Left lobe of liver (tissue), 2 donors: Measurements from ENCODE around the gene SYPL1. TPM values are rescaled to one million over a fixed set of nuclear protein-coding genes. Genes with fewer than 3 reads are reported as not detected.
"Not testable (repeated sequence)": the region's sequence is repeated elsewhere in the genome, so short reads cannot be mapped to it uniquely, and the experiment has no call there.

ENCODE experiments used
- ATAC-seq: fragments of 200-7000 bp; cut with Tn5 transposase; one replicate; pipeline ENCODE4 v1.9.1; 2020; ENCODE audit warnings: mild to moderate bottlenecking, moderate library complexity
- DNase-seq: peaks from one replicate; pipeline ENCODE4 v3.0.0-alpha.2; 2020; ENCODE audit warnings: low spot score
- total RNA-seq: library from RNA; stranded (reverse); gene quantifications from one replicate; pipeline ENCODE4 v1.2.1, GENCODE V29; 2021
- donor health status: DM: no; HTN: no; CAD: no; lungs with moderate emphysema.
- donor health status: DM: no; HTN: yes; CAD: no.

The SYPL1 gene
- total RNA-seq = 22.7 TPM

DNA sequence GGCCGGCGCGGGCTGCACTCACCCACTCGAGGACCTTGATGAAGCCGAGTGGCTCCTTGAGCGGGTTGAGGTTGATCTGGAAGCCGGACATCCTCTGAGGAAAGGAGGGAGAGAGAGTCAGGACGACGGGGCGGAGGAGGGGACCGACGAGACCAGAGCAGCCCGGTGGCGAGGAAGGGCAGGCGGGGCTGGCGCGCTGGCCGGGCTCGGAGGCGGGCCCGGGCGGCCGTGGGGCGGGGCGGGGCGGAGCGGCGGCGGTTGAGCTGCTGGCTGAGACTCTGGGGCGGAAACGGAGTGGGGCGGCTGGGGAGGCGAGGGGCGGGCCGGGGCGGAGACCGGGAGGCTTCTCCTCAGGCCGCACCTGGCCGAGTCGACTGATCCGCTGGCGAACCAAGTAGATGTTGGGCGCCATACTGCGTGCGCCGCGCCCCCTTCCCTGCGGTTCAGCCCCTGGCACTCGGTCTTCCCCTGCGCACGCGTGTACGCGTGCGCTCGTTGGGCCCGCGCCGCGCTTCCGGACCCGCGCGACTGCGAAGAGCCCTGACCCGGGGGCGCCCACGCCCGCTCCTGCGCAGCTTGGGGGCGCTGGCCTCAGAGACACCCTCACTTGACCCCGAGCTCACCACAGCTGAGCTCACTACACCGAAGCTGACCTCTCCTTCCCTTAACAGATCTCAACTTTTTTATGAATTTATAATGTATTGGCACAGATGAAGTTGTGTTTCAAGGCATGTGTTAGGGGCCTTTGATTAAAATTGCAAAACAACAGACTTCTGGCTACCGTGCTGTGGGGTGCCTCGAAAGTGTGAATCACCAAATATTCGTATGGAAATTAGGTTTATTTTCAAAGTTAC, at the start of gene SYPL1:
Gene SYPL1, minus strand, starts transcription at position 195 of the 854 bp plus-strand sequence. Its CDS starts 104 bp downstream, at position 91.
- ATAC-seq (peak; percentile 89), DNase-seq (peak; percentile 93)

DNA sequence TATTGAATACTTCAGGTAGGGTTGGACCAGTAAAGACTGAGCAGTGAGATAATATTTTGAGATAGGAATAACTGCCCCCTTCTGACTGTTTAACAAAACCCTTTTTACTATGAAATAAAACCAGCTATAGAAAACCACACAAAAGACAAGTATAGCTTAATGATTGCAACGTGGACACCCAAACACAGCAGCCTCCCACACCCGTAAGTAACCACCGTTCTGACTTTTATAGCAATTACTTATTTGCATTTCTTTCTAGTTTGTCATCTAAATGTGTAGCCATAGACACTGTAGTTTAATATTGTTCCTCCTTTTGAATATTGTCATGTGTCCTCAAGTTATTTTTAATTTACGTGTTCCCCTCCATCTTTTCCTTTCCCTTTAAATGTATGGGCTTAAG, 42.9 kb upstream of the SYPL1 start:
- ATAC-seq = no peak
- DNase-seq = no peak

DNA sequence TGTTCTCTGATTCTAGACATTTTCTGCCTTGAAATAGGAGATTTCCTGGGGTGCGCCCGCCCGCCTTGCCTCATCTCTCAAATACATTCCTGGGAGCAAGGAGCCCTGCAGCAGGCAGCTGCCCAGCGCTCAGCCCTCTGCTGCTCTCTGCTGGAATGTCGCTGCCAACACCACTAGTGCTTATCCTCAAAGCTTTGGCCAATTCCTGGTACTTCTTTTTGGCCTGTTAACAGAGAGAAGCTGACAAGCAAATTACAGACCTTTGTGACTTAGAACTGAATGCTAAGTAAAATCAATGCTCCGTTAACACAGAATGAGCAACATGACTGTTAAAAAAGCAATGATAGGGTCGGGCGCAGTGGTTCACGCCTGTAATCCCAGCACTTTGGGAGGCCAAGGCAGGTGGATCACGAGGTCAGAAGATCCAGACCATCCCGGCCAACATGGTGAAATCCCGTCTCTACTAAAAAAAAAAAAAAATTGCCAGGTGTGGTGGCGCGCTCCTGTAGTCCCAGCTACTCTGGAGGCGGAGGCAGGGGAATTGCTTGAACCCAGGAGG, 41.9 kb upstream of the SYPL1 start:
- DNase-seq (peak; percentile 82), ATAC-seq (peak; percentile 99)

DNA sequence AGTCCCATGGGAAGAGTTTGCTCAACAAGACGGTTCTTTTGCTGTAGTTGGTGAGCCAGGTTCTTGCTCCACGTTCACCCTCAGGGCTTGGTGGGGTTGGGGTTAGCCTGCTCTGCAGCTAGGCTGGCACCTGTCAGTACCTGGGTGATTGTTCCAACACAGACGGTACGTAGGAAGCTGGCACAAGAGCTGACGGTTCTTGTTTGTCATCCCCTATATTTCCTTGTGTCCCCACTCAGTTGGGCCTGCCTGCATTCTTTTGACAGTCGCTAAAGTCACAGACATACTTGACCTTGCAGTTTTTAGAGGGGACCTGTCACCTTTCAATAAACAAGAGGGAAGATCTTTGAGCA, 40.2 kb upstream of the SYPL1 start:
- no peak for DNase-seq
- ATAC-seq = no peak

DNA sequence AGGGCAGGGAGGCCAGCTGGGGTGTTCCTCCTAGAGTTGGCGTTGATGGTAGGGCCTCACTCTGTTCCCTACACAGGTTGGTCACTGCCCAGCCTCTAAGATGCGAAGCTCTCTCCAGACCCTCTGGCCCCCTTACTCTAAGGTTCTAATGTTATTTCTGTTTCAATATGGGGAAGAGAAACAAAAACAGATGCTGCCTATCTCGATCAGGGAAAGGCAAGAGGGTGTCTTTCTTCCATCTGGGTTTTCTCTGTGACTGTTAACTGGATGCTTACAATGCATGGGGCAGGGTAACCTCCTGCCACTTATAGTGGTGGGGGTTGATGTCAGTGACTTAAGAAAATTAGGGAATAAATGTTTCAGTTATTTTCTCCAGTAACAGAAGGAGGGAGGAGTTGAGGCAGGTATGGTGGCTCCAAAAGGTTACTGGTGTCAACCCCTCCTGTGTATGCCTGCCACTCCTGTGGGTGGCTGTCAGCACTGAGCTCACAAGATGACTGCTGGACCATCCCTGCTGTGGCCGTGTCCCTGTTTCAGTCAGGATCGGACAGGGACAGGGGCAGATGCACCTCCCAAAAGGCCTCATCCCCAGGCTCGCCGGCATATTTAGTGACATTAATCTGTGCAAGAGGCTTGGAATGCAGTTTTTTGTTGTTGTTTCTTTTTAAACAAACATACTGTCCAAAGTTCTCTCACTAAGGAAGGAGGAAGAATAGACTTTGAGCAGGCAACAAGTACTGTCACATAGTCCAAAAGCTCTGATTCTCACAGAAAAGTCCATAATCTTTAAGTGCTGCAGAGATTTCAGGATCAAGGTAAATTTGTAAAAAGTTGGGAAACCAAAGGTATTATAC, 39.6 kb upstream of the SYPL1 start:
- ATAC-seq (no peak), DNase-seq (no peak)

DNA sequence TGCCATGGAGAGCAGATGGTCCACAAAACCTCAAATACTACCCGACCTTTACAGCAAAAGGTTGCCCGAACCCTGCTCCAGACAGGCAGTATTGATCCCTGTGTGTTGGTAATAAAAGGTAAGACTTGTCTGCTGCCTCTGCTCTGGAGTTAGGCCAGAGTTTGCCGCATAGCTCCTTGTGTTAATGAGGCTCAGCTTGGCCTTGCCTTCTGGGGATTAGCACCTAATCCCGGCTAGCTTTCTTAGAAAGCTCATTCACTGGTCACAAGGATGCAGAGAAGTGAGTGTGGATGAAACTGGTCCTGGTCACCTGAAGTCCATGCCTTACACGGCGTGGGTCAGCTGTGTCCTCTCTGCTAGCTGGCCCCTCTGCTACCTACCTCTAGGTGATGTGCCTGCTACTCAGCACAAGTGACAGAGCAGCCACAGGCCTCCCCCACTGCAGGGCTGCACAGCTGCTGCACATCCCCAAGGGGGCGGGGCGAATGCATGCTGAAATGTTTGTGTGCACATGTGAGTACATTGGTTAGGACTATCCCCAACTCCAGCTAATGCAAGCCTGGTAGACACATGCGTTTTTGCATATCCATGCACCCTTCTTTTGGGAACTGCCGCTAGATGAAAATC, 31.7 kb upstream of the SYPL1 start:
- DNase-seq = no peak
- no peak for ATAC-seq

DNA sequence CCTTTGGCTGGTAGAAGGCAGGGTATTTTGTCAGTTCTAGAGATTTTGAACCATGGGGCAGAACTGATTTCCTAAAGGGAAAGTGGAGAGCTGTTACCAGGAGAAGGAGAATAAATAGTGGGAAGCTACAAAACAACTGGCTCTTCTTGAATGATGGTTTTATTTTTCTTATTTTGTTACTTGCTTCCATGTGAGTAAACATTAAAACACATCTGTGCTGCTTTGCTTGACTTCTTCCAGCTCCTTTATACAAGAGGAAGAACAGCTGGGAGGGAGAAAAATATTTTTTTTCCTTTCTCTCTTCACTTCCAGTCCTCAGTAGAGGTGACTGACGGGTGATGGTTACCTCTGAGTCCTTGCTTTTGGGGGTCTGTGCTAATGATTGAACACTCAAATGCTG, 30.0 kb upstream of the SYPL1 start:
- DNase-seq (no peak), ATAC-seq (no peak)

DNA sequence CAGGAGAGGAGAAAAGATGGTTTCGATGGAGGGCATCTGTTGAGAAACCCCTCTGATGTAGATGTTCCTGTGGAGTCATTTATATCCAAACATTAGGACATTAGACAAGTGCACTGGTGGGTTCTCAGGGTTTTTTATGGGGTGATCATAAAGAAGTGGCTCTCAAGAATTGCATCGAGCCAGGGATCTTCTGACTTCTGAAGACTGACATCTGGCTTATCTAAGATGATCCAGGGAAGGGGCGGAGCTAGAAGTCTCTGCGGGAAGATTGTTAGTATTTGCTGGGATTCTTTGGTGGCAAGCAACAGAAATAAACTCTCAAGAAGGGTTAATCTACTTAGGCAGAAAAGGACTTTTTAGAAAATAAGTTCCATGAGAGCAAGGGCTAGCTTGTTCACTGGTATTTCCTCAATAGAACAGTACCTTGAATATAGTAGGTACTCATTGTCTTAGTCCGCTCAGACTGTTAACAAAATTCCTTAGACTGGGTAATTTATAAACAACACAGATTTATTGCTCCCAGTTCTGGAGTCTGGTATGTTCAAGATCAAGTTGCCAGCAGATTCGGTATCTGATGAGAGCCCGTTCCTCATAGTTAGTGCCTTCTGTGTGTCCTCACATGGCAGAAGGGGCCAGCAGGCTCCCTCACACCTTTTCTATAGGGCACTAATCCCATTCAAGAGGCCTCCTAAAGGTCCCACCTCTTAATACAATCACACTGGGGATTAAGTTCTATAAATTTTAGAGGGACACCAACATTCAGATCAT, 28.5 kb upstream of the SYPL1 start:
- DNase-seq (no peak), ATAC-seq (no peak)

DNA sequence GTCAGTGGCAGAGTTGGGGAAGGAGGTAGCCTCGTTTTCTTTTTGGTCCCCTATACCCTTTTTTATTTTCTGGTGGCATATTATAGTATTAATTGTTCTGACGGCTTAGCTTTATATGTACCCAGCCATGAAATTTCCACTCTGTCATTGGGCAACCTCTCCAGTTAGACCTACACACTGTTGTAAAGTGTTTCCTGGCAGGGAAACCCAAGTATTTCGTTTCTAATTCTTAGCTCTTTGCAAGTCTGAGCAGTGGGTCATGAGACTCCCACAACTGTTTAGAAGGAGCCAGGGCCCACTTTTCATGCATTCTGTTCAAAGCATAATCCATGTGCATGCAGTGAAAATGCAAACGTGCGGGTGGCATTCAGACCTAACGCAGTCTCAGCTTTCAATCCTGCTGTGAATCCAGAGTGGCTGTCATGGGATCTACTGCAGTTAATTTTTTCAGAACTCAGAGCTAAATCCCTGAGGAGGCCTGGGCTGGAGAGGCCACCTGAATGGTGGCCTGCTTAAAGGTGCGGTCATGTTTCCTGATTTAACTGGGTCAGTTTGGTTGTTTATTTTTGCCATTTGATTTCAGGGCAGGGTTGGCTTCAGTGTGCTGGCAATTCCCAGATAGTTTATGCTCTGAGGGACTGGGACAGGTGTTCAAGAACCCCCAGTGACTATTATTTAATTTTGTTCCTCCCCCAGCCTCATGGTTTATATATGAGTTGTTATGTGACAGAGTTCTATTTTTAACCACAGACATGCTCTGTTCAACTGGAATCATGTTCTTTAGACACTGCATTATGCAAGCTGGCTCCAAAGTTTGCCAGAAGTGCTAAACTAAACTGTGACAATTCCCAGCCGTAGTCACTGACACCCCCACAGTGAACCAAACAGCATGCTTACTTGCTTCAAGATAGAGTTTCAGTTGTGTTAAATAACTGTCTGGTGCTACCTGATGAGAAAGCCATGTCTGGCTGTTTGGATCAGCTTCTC, 27.4 kb upstream of the SYPL1 start:
- peak; percentile 89 for ATAC-seq
- DNase-seq = peak; percentile 51

DNA sequence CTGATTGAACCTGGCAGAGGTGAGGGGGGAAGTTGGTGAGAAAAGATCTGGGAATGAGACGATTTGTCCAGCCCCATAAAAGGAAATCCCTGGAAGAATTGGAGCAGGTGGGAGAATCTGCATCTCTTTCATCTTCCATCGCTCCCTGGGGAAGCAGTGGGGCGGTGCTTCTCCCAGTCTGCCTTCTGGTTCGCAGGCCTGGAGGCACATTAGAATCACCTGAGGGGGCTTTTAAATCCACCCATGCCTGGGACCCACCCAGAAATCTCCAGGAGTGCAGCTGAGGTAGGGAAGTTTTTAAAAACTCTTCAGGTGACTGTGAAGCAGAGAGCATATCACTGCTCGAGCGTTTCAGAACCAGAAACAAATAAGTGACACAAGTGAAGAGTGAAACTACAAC, 26.7 kb upstream of the SYPL1 start:
- DNase-seq (no peak), ATAC-seq (no peak)

DNA sequence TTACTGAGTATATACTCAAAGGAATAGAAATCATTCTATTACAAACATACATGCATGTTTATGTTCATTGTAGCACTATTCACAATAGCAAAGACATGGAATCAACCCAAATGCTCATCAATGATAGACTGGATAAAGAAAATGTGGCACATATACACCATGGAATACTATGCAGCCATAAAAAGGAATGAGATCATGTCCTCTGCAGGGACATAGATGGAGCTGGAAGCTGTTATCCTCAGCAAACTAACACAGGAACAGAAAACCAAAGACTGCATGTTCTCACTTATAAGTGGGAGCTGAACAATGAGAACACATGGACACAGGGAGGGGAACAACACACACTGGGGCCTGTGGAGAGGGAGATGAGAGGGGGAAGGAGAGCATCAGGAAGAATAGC, 26.1 kb upstream of the SYPL1 start:
- ATAC-seq, DNase-seq: not testable (repeated sequence)

DNA sequence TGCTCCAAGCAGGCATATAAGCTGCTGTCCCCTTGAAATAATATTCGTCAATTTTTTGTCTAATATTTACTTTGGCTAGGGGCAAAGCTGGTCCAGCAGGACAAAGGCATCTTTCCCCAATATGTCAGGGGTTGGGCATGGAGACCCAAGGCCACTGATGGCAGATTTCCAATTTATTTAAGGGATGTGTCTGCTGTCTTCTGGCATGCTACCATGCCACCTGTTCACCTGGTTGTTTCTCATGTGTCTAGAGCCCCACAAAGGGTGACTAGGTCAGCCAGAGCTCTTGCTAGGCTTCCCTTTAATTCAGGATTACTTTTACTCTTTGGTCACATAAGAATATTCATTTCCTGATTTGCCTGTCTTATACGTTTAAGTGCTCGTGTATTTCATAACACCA, 22.1 kb upstream of the SYPL1 start:
- ATAC-seq (no peak), DNase-seq (no peak)

DNA sequence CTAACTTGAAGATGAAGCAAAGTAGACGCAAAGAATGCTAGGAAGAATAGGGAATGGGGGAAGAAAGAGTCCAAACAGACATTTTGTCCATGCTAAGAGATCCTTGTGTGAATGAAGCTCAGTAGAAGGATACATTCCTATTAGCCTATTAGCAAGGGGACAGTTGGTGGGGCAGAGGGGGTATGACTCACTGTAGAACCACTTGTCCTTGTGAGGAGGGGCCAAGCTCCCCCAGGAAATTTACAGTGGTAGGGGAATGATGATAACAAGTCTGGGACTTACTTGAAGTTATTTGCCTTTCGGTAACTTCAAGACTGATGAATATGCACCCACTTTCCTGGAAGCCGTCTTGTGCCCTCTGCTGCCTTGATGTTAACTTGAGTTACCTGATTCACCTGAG, 17.2 kb upstream of the SYPL1 start:
- DNase-seq (no peak), ATAC-seq (no peak)

DNA sequence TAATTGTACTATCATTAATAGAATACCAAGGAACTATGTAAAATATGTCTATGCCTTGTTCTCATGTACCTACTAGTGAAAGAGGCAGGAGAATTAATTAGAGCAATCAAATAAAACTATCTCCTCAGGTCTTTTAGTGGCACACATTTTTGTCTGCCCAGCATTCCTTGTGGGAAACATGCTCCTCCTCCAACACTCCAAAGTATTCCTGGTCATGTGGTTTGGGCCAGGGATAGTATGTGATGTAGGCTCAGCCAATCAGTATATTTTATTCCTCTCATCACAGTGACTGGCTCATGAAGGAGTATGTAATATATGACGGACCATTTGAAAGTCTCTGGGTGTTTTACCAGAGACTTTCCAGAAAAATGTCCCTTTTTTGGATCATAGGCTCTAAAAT, 16.7 kb upstream of the SYPL1 start:
- no peak for ATAC-seq
- DNase-seq = no peak

DNA sequence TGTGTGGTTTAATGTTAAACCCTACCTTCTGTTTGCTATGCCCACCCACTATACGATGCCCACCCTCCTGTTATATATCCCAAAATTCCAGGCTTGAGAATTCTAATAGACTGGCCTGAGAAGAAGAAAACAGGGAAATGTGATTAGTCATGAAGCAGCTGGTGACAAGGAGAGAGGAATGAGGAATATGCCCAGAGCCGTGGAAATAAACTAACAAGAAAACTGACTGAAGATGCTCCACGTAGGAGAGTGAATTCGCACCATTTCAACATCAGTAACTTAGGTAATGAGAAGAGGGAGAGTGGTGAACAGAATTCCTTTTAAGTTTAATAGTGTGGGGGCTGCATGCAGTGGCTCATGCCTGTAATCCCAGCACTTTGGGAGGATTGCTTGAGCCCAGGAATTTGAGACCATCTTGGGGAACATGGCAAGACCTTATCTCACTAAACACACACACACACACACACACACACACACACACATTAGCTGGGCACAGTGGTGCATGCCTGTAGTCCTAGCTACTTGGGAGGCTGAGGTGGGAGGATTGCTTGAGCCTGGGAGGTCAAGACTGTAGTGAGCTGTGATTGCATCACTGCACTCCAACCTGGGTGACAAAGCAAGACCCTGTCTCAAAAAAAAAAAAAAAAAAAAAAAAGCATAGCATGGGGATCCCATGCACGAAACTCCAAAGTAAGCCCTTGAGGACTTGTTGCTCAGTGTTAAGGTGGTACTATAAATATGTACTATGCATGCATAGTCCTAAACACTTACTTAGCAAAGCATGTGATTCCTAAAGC, 16.1 kb upstream of the SYPL1 start:
- ATAC-seq = no peak
- no peak for DNase-seq

DNA sequence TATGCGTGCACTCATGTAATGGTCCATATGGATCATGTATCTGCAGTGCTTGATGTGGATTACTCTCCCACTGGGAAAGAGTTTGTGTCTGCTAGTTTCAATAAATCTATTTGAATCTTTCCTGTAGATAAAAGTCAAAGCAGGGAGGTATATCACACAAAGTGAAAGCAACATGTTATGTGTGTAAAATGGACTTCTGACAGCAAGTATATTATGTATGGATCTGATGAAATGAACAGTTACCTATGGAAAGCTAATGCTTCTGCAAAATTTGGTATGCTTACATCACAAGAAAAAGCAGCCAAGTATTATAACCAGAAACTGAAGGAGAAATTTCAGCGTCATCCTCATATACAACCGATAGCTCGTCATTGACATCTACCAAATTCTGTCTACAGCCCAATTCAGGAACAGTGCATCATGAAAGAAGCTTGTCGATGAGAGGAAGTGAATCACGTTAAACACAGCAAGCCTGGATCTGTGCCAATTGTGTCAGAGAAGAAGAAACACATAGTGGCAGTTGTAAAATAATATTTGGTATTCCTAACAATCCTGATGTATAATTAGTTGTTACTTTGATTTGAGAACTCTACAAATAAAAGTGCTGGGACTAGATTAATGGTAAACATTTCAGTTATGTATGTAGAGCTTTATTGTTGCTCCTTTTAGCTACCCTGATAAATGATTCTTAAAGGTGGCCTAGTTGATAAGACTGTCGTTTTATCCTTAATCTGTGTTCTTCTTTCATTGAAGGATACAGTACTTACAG, 14.2 kb upstream of the SYPL1 start:
- no peak for ATAC-seq

DNA sequence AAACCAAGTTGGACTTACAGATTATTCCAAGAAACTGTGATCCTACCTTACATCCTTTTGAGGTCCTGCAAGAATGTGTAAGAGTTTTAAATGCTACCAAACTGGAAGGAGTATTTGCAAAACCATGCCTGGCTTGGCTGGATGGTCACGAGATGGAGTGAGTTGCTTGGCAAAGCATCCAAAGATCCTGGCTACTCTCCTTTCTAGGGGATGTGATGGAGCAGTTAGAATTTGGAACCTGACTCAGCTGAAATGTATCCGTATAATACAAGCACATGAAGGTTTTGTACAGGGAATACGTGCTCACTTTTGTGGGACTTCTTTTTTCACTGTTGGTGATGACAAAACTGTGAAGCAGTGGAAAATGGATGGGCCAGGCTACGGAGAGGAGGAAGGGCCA, 13.3 kb upstream of the SYPL1 start:
- ATAC-seq (no peak), DNase-seq (no peak)

More for the DNA sequence above, 14.2 kb upstream of the SYPL1 start:
- DNase-seq = no peak

DNA sequence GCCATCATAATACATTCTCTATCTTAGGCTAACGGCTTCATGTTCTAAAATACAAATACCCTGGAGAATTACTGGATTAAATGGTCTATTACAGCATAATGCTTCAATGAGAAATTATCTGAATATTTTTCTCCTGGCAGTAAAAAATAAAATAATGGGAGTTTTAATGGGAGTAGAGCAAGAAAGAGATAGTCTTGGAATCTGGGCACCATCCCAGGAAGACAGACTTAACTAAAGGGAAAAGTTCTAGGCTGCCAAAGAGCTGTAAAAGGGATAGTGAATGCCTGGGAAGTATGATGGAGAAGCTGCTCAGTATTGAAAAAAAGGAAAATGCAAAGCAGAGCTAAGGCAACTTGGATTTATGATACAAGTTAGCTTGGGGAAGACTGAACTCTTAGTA, 12.1 kb upstream of the SYPL1 start:
- ATAC-seq (no peak), DNase-seq (no peak)
